IPS-NIHi11 (cell line): Measurements from ENCODE around the gene SPAG9.
"Not testable (repeated sequence)": the region's sequence is repeated elsewhere in the genome, so short reads cannot be mapped to it uniquely, and the experiment has no call there.

Experiments used
- DNase-seq: peaks from one replicate; pipeline ENCODE4 v3.0.0; 2012; ENCODE audit warnings: mixed read lengths, low spot score

Gene SPAG9

DNA sequence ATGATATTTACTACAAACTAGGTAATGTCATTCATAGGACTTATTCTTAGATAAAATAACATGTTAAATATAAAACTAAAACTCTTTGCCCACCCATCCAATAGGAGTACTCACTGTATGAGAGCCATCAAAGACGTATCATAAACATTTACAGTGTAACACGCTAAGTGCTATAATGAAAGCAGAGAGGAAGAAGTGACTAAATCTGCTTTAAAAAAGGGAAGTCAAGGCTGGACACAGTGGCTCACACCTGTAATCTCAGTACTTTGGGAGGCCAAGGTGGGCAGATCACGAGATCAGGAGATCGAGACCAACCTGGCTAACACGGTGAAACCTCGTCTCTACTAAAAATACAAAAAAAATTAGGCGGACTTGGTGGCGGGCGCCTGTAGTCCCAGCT lies 32.4 kb downstream of the SPAG9 start:
- no peak for DNase-seq

DNA sequence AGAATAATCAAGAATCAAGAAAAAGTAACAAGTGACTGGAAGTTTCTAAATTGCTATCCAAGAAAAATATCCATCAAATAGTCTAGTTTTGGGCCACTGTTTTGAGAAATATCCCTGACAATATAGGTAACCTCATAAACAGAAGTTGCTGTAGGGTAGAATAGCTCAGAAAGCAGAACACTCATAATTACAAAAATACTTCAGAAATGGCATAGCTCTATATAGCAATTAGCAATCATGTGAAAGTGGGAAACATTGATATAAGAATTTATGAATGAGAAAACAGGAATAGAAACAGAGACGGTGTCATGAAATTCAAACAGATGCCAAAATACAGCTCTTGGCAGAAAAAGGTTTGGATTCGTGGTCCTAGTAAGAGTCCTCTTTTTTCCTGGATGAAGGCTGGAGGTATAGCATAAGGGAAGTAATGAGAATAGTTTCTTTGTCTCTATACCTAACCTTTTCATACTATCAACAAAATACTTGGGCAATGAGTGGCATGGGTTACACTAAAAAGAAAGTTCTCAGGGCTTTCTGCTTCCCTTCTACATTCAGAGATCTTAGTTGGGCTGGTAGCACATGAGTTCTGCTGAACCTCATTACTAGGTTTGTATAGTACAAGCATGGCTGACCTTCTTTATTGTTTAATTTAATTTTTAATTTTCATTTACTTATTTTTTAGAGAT lies 33.5 kb downstream of the SPAG9 start:
- no peak for DNase-seq

DNA sequence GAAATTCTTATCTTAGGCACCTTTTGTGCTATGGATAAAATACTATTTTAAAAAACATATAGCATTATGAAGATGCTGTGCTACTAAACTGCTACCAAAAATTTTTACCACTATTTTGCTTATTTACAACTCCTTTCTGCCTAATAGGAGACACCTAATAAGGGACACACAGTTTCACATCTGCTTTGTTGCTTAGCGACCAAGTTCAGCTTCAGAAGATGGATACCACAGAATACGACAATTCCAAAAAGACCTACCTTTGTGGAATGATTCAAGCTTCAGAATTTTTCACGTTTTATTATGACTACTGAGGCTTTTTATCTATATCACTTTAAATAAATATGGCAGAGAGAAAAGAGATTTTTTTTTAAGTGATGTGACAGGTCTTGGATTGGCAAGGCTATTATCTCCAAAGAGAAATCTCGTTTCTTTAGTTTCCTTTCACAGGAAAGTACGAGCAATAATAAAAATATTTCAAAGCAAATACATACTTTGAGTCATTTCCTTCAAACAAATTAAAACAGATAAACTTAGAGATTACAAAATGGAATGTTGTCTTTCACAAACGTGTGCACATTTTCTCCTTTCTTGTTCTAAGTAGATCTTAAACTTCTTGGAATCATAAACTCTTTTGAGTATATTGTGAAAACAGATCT lies 35.4 kb downstream of the SPAG9 start:
- no peak for DNase-seq

DNA sequence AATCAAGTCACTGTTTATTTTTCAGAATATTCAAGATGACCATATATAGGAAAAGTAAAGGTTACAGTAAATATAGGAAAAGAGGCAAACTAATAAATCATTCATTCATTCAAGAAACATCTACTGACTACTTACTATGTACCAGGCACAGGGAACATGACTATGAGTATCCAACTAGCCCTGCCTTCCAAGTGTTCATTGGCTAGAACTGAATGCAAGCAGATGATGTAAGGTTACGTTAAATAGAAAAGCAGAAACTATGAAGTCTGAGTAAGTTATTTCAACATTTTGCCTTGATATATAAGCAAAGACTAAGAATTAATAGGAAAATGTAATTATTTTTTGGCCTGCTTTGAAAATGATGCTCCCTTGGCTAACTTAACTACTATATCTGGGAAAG lies 36.7 kb downstream of the SPAG9 start:
- DNase-seq, result no peak

DNA sequence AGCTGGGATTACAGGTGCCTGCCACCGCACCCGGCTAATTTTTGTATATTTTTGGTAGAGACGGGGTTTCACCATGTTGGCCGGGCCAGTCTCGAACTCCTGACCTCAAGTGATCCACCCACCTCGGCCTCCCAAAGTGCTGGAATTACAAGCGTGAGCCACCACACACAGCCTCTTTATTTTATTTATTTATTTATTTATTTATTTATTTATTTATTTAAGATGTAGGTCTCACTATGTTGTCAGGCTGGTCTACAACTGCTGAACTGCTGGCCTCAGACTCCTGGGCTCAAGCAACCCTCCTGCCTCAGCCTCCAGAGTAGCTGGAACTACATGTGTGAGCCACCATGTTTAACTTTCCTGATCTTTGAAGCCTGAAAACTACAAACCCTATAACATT lies 37.3 kb downstream of the SPAG9 start:
- DNase-seq, result not testable (repeated sequence)

DNA sequence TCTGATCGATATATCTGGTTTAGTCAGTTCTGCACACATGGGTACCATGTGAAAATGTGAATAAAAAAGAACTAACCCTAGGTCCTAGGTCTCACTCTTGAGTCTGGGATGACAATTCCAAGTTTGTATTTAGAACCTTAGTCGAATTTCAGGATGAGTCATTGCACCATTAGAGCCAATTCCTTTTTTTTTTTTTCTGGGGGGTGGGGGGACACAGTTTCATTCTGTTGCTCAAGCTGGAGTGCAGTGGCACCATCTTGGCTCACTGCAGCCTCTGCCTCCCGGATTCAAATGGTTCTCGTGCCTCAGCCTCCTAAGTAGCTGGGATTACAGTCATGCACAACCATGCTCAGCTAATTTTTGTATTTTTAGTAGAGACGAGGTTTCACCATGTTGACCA lies 41.6 kb downstream of the SPAG9 start:
- DNase-seq, result no peak

DNA sequence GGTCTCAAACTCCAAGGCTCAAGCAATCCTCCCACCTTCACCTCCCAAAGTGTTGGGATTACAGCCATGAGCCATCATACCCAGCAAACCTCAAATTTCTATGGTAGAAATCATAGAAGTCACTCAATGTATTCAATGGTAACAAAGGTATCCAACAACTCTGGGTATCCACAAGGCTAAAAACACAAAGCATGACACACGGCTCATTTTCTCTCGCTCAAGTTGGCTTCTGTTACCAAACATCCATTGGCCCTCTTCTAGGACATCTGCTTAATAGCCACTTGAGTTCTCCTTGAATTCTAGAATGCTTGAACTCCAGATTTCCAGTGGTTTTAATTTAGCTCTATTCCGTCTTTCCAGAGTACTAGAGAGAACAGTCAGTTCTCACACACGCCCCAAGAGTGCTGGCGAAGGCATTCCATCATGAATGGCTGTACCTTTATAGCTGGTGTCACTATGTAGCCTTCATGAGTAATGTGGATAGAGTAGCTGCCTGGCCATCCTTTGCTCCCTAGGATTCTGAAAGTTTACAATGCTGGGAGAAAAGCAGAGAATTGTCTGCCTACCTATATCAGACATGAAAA lies 42.6 kb downstream of the SPAG9 start:
- DNase-seq, result no peak

DNA sequence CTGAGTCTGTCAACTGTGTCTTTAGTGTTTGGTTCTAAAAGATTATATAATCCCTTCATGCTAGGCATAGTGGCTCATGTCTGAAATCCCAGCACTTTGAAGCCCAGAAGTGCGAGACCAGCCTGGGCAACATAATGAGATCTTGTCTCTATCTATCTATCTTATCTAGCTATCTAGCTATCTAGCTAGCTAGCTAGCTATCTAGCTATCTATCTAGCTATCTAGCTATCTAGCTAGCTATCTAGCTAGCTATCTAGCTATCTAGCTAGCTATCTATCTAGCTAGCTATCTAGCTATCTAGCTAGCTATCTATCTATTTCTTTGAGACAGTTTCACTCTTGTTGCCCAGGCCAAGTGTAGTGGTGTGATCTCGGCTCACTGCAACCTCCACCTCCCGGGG lies 43.8 kb downstream of the SPAG9 start:
- DNase-seq, result no peak

DNA sequence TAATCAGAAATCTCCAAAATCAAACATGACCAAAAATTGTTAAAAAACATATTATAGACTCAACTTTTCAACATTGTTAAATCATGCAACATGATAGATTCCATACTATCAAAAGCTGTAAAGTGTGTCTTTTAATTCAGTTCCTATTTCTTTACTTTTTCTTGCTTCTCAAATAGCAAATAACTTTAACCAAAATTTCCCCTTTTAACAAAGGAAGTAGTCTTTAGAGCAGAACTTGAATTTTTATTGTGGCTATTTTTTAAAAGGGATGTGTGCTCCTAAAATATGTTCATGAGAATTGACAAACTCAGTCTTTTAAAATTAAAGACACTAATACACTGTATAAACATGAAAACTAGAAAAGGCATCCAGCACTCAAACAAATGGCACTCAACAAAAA lies 49.1 kb downstream of the SPAG9 start:
- DNase-seq, result no peak

DNA sequence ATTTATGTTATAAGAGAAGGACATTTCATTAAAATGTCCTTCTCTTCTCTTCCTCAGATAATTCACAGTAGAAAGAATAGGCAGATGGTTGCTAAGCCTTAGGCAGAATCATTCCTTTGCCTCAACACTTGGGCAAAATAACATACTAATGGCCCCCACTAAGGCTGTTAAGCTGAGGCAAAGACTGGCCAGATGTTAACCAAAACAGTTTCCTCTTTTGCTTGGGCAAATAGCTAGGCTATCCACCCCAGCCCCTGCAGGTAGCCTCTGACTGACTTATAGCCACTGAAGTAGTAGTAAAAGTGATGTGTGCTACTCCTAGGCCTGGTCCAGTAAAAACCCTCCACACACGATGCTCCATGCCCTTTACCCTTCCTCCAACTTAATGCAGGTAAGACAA lies 55.2 kb downstream of the SPAG9 start:
- DNase-seq, result no peak

DNA sequence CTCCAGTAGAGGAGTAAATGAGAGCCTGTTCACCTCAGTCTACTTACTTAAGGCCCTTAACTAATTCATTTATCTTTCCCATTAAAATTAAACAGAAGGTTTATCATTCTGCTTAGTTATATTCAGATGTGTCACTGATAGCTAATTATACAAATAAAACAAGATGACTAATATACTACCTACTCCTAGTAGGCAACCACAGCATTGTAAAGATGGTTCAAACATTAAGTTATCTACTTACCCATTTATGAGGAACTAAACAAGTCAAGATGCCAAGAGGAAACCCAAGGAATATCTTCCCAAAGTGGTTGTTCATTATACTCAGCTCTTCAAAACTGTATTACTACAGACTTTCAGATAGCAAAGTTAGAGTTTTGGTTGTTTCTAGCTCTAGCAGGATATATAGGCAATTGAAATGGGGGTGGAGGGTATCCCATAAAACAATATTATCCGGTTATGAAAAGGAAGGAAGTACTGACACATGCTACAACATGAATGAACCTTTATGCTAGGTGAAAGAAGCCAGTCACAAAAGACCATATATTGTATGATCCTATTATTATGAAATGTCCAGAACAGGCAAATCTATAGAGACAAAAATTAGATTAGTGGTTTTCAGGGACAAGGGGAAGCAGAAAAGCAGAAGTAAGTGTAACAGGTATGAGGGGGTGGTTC lies 56.5 kb downstream of the SPAG9 start:
- no peak for DNase-seq

DNA sequence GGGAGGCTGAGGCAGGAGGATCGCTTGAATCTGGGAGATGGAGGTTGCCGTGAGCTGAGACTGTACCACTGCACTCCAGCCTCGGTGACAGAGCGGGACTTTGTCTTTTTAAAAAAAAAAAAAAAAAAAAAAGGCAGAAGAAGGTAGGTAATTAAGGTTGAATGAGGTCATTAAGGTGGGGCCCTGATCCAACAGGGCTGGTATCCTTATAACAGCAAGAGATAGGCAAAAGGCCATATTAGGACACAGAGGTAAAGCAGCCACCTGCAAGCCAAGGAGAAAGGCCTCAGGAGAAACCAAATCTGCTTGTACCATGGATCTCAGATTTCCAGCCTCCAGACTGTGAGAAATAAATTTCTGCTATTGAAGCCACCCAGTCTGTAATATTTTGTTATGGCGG lies 60.3 kb downstream of the SPAG9 start:
- DNase-seq, result no peak

DNA sequence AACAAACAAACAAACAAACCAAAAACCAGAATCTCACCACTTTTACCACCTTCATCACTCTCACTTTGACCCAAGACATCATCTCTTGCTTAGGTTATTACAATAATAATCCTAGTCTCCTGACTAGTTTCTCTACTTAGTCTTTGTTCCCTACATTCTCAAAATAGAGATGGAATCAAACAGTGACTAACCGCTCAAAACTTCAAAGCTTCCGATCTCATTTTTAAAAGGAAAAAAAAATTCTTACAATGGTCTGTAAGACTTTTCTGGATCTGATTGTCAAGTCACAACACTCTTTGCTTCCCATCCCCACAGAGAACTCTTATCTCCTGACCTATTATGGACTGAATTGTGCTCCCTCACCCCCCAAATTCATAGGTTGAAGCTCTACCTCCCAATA lies 60.9 kb downstream of the SPAG9 start:
- no peak for DNase-seq

DNA sequence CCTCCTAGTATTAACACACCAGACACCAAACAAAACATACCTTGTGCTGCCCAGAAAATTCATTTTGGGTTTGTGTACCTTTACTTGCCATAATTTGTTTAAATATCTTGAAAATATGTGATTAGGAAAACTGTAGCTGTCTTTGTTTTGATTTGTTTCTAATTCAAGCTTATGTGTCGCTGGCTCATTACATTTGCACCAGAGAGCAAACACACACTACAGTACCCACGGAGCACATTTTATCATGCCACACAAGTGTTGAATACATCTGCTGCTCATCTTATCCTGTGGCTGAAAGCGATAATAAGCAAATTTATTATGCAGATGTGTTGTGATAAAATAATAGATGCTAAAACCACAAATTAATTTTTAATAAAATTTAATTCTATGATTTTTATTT lies 63.1 kb downstream of the SPAG9 start:
- DNase-seq, result no peak

DNA sequence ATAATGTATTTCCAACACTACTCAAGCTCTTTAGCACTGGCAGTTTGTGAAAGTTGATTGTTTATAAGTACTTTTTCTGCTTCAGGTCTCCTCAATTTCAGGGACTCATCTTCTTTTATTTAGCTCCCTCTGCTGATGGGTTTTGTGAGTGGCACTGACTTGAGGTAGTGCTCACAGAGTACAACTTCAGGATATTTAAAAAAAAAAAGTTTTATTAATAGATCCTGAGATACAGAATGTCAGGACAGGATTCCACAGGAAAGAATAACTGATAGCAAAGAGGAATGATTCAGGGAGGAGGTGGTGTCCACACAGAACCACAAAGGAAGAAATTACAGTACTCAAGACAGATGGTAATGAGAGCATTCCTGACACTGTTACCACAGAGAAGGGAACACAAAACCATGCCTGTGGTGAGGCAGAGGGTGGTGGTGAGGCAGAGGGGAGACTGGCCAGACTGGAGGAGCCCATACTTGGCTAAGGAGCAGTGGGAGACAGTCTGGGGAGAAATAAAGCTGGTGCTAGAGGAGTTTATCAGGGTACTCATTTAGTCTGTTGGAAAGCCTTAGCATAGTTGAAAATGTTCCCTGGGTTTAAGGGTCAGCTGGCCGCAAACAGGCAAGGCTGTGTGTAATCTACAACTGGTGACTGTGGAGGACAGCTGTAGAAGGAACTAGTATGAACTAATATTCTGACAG lies 63.7 kb downstream of the SPAG9 start:
- DNase-seq, result peak; percentile 62

DNA sequence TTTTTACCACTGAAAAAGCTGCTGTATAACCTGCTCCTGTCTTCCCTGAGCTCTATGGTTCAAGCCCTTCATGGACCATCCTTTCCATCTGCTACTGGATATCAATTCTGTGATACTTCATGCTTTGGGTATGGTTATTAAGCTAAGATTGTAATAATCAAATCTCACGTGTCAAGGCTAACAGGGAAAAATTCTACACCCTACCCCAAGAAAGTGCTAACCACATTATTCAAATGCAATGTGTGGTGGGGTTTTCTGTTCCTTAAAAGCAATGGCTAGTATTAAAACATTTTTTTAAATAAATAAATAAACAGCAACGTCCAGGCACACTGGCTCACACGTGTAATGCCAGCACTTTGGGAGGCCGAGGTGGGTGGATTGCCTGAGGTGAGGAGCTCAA lies 65.9 kb downstream of the SPAG9 start:
- no peak for DNase-seq

DNA sequence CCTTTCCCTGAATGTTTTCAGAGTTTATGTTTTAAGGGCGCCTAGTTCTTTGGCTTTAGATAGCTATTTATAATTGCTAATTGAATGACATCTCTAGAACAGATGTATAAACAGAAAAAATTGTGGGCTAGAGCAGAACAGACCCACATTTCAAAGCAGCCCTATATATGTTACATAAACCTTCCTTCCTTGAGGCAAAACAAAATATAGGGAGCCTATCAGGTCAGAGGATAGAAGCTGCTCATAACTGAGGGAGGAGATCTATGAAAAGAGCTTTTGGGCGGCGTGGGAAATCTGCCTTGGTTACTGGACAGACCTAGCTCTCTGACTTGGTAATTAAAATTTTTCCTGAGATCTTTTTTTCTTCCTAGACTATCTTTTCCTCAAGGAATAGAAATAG lies 68.4 kb downstream of the SPAG9 start:
- DNase-seq, result no peak

DNA sequence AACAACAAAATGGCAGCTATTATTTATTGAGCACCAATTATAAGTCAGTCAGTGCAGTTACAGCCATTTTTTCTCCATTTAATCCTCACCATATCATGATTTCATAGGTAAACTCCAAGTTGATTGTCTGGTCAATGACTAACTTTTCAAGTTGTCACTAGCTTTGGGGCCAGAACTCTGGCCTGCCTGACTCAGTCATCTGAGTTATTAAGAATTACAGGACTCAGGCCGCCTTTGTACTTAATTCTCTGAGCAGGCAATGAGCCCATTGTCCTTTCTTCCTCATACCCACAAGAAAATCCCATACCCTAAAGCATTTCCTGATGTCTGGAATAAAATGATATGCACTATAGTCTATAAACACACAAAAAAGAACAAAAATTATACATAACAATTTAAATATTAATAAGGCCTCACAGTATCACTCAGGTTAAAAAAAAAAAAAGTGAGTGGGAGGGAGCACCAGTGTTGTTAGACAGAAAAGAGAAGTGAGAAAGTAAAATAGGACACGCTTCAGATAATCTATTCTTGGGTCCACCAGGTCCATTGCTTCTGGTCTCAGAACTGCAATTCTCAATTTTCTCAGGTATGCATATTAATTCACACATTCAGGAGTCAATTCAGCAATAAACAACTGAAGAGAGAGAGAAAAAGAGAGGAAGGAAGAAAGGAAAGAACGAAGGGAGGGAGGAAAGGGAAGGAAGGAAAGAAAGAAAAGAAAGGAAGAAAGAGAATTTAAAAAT lies 70.2 kb downstream of the SPAG9 start:
- no peak for DNase-seq

DNA sequence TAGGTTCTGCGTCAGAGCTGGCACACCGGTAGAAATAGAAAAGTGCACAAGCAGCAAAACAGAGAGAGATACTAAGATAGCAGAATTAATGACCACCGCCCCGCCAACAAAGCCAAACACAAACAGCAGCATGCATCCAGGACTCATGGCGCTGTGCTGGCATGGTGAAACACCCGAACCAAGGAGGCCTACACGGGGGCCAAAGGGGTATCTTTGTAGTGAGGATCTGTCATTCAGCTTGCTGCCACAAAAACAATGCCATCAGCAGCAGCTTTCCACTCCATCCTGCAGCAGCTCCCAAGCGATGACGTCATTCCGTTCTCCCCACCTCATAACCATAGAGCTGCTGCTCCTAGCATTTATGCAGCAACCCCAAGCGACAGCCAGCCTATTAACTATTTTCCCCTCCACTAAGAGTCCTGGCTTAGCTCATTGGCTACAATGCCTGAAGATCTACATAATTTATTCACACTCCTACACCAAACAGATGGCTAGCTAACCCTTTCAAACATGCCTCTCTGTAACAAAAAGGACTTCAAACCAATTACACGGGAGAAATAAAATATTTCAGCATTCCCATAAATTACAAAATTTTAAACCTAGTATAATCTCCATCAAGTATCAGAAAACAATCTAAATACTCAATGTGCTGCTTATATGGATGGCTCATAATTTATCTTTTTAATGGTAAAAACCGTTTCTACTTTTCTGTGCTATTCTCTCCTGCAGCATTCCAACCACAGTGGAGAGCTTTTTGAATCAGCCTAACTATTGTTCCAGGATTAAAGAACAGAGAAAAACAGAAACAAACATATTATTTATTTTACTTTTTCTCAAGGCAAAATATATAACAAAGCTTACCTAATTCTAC lies 73.9 kb downstream of the SPAG9 start:
- peak; percentile 88 for DNase-seq

DNA sequence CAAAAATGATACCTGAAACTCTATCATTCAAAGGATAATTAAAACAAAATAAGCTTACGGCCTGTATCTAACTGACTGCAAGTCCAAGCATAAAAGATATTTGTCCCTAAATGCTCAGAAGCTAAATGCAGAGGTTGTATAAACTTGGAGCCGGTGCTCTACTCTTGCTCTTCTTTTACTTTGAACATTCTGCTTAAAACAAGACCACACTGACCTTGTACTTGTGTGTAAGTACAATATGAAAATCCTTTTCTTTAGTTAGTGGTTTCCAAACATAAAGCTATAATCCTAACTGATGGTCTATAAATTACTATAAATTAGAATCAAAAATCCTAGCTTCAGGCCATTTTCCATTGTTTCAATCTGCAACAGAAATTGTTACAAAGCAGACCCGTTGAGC lies 74.6 kb downstream of the SPAG9 start:
- no peak for DNase-seq

DNA sequence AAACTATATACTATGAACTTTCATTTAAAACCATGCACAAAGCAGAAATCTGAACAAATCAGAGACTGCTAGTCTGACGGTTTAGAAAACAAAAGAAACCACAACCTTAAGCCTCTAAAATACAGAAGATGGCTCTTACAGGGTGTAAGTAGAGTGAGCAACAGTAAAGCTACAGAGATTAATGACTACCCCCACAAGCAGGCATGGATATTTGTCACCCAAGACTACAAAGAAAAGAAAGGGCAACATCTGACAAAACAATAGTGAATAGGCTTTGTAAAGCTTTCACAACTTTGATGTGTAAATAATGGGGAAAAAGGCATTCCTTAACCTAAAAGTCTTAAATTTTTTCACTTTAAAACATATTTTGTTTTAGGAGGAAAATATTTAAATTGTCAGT lies 75.0 kb downstream of the SPAG9 start:
- DNase-seq, result peak; percentile 17
